ENCODE measurements around the gene EMX1.

DNA sequence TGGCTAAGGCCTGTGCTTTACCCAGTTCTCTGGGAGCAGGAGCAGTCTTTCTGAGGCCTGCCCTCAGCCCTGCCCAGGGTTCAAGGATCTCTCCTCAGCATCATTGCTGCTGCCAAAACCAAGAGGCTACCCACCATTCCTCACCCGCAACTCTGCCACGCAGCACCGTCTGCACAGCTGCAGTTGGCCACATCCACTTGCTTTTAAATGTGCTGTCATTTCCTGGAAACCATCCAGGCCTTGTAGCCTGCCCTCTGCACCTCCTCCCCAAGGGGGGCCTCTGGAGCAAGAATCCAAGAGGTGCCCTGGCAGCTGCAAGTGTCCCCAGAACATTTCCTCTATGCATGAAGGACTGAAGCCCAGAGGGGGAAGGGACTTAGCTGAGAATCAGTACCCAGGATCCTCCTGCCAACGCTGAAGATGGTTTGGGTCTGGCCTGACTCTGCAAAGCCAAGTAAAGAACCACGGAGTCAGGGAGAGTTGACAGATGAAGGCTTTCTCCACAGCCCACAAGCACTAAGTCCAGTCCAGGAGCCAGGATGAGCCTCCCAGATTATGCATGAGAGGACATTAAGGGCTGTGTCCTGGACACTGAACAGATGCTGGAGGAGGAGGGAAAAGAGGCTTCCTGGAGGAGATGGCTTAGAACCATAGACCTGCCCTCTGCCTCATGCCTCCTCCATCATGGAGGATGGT, 14.9 kb downstream of the EMX1 start:
- TF ChIP-seq, protein P1, sequence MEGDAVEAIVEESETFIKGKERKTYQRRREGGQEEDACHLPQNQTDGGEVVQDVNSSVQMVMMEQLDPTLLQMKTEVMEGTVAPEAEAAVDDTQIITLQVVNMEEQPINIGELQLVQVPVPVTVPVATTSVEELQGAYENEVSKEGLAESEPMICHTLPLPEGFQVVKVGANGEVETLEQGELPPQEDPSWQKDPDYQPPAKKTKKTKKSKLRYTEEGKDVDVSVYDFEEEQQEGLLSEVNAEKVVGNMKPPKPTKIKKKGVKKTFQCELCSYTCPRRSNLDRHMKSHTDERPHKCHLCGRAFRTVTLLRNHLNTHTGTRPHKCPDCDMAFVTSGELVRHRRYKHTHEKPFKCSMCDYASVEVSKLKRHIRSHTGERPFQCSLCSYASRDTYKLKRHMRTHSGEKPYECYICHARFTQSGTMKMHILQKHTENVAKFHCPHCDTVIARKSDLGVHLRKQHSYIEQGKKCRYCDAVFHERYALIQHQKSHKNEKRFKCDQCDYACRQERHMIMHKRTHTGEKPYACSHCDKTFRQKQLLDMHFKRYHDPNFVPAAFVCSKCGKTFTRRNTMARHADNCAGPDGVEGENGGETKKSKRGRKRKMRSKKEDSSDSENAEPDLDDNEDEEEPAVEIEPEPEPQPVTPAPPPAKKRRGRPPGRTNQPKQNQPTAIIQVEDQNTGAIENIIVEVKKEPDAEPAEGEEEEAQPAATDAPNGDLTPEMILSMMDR (IDR thresholded peaks at IDR 0.05; ENCODE audit: borderline replicate concordance, extremely low read depth, low read length, poor library complexity, severe bottlenecking): no peak
- TF ChIP-seq EZH2 (IDR thresholded peaks at IDR 0.05; ENCODE audit: borderline replicate concordance, low read depth, low read length, severe bottlenecking): no peak
